Activated CD8-positive, alpha-beta memory T cell treated with anti-CD3 and anti-CD28 coated beads, Interleukin-2, amount 50 U/mL, for 1 hour (primary cell): ENCODE results near the gene RIMS4.
"Not testable (repeated sequence)": the region's sequence is repeated elsewhere in the genome, so short reads cannot be mapped to it uniquely, and the experiment has no call there.

Experiments
- DNase-seq: peaks from one replicate; pipeline ENCODE4 v3.0.0-alpha.2; 2020; ENCODE audit errors: extremely low read depth

Gene RIMS4

DNA sequence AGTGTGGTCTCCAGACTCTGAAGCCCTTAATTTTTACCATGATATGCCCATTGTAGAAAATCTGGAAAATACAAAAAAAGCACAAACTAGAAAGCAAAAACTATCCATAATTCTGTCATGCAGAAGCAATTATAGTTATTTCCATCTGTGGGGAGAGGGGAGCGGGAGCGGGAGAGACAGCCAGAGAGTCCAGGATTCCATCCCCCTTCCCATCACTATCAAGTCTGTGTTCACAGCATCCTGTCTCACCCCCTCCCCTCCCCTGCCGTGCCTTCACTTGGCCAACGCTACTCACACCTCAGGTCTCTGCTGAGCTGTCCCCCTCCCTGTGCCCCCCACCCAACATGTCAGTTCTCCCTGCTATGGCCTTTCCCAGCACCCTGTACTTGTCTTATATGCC lies 14.5 kb downstream of the RIMS4 start:
- DNase-seq, result no peak

- DNase-seq, result no peak
Measured at GRCh38 chr20:44792796-44793195, 17.6 kb downstream of the RIMS4 start.

- no peak for DNase-seq
Measured at GRCh38 chr20:44790638-44791393, 19.5 kb downstream of the RIMS4 start.

GRCh38 chr20:44788706-44789456 lies 21.5 kb downstream of the RIMS4 start:
- DNase-seq, result no peak

DNA sequence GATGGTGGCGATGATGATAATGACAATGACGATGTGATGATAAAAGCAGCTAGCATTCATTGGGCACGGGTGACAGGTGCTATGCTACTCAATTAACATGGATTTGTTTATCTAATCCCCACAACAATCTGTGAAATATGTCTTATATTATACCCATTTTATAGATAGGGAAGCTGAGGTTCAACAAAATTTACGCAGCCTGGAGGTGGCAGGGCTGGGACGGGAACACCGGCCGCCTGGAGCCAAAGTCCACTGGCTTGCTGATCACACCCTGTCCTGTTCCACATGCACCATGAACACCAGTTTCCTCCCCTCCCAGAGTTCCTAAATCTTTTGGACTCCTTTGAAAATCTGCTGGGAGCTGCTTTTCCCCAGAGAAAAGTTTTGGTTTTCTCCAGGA lies 23.0 kb downstream of the RIMS4 start:
- no peak for DNase-seq

- no peak for DNase-seq
Measured at GRCh38 chr20:44785768-44786167, 24.6 kb downstream of the RIMS4 start.

DNA sequence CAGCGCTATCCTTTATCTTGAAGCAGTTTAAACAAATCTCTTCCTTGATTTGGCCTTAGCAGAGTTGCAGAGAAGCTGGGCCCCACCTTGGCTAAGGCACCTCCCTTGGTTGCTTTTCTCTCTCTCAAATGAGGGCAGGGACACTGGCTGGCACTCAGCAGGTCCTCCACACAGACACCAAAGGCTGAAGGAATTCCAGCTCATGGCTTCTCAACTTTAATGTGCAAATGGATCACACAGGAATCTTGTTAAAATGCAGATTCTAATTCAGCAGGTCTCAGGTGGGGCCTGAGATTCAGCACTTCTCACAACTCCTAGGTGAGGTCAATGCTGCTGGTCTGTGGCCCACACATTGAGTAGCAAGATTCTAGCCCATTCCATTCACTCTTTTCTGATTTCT lies 25.7 kb downstream of the RIMS4 start:
- DNase-seq, result no peak

- no peak for DNase-seq
Measured at GRCh38 chr20:44781791-44782190, 28.6 kb downstream of the RIMS4 start.

DNA sequence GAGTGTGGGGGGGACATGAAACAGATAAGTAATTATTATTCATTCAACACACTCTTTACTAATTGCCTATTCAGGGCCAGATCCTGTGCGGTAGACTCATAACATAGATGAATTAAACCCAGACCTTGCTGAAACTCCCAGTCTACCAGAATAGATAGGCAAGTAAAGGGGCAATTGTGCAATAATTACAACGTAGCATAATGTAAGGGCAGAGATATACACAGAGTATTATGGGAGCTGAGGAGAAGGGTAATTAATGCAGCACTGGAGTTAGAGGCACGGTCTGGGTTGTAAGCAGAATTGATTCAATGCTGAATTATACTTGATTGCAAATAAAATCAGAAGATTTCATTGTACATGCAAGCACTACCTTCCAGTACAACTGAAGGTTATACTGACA lies 29.2 kb downstream of the RIMS4 start:
- DNase-seq, result no peak

GRCh38 chr20:44780226-44780625 lies 30.1 kb downstream of the RIMS4 start:
- DNase-seq, result no peak

DNA sequence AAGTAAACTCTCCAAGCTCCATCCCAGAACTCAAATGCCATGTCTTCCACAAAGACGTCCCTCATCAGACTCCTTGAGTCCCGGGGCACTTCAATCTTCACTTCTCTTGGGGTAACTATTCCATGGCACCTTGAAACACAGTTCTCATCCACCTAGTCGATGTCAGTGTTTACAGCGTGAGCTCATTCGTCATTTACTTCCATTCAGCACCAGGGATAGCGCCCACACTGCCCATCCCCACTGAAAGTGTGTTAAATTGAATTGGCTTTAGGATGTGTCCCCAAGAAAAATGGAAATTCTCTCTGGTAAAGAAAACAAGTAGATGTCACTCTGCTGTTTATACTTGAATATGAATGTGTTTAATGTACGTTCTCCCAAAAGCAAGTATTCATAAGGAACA lies 33.4 kb downstream of the RIMS4 start:
- DNase-seq, result no peak

GRCh38 chr20:44773070-44773829 lies 37.1 kb downstream of the RIMS4 start:
- DNase-seq, result no peak

DNA sequence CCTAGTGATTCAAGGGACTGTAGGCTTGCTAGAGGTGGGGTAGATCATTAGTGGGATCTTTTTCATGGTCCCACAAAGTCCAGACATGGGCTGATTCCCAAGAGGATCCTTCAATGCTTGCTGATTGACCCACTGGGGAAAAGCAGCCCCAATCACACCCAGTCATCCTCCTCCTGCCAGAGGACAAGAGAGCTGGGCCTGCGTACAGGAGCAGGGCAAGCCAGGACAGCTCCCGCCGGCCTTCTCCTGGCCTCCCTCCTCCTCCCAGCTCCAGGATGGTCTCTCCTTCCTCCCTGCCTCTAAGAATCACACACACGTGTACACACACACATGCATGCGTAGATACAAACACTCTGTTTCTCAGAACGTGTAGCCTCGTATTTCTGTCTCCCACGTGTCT lies 37.7 kb downstream of the RIMS4 start:
- DNase-seq, result no peak

- DNase-seq, result no peak
Measured at GRCh38 chr20:44771172-44771535, 39.2 kb downstream of the RIMS4 start.

GRCh38 chr20:44770484-44771171 lies 39.7 kb downstream of the RIMS4 start:
- no peak for DNase-seq

- DNase-seq, result no peak
Measured at GRCh38 chr20:44769481-44769863, 40.9 kb downstream of the RIMS4 start.

DNA sequence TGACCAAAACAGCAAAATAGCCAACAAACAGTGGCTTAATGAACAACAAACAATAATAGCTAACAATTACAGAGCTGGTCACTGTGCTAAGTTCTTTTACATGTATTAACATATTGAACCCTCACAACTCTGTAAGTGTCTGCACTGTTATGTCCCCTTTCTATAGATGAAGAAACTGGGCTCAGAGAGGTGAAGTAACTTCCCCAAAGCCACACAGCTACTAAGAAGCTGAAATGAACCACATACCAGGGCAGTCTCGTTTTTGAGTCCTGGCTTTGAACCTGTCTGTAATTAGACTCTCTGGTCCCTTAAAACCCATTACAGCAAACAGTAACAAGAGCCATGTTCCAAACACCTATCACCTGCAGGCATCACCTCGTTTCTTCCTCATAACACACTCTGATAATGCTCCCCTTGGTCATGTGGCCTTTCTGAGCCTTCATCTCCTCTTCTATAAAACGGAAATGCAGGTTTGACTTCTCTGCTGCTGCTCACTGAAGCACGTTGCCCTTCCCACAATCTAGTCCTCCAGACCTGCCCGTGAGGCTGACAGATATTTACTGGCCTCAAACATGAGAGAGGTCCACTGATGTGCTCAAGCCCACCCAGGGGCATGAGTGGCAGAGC lies 41.4 kb downstream of the RIMS4 start:
- no peak for DNase-seq

DNA sequence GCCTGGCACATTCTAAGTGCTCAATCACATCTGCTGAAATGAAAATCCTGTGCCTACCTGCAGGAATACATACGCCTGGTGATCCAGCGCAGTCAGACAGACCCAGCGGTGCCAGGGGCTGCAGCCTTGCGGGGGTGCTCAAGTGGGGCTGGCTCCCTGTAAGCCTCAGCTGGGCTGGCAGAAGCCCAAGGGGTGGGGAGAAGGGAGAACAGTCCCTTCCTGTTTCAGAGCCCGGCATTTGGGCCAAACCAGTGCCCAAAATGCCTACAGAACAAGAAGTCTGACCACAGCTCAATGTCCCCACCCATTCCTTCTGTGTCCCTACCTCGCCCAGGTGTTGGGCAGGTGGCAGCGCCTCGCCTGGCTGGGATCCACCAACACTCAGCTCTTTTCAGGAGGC lies 42.1 kb downstream of the RIMS4 start:
- no peak for DNase-seq

GRCh38 chr20:44765701-44766347 lies 44.5 kb downstream of the RIMS4 start:
- DNase-seq, result no peak

GRCh38 chr20:44765091-44765490 lies 45.3 kb downstream of the RIMS4 start:
- DNase-seq, result no peak

DNA sequence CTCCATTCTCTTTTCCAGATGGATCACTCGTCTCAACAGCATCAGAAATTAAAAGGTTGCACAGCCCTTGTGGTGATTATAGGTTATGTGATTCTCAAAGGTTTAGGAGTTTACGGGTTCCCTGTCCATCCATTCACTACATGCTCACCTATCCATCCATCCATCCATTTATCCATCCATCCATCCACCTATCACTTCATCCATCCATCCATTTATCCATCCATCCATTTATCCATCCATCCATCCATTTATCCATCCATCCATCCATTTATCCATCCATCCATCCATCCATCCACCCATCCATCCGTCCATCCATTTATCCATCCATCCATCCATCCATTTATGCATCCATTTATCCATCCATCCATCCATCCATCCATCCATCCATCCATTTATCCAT lies 46.5 kb downstream of the RIMS4 start:
- DNase-seq, result not testable (repeated sequence)
